HEK293 (cell line): Measurements from ENCODE around the gene VDAC1.

ENCODE experiments used
- CTCF ChIA-PET: fragments of 350-600 bp; formaldehyde crosslinking; extraction: SDS; loops from one replicate; lab custom pipeline; 2021; ENCODE audit warnings: antibody characterized with exemption; lab: Yijun Ruan, JAX
- POLR2A ChIA-PET: fragments of 300-600 bp; formaldehyde crosslinking; extraction: SDS; loops from one replicate; lab custom pipeline; 2020; ENCODE audit warnings: antibody characterized with exemption, inconsistent platforms; lab: Yijun Ruan, JAX
- H3K27ac ChIP-seq: fragments of 200-500 bp; sonication (Bioruptor generic); 2 replicates; pipeline ENCODE4 v1.5.1; 2014; ENCODE audit warnings: low read depth, low read length, control low read depth, inconsistent platforms; ENCODE audit errors: extremely low read depth
- H3K36me3 ChIP-seq, 2 experiments: fragments of 200-500 bp in 1 of 2; sonication (Bioruptor generic) in 1 of 2; 1 replicate in 1 of 2; 2 replicates in 1 of 2; pipeline ENCODE4 v1.5.1; 2014 to 2017; ENCODE audit warnings: inconsistent platforms in 2 of 2, low read length in 2 of 2; ENCODE audit not compliant: control insufficient read depth in 2 of 2, insufficient read depth in 1 of 2
- H3K4me1 ChIP-seq: fragments of 200-500 bp; sonication (Bioruptor generic); 2 replicates; pipeline ENCODE4 v1.5.1; 2014; ENCODE audit warnings: mild to moderate bottlenecking, low read length, inconsistent platforms; ENCODE audit not compliant: control insufficient read depth, insufficient read depth
- H3K4me3 ChIP-seq: 2 replicates; pipeline ENCODE4 v1.5.1; 2011; ENCODE audit warnings: low read depth, mild to moderate bottlenecking, control low read depth, low read length, moderate library complexity
- H3K9me3 ChIP-seq: fragments of 200-500 bp; sonication (Bioruptor generic); 2 replicates; pipeline ENCODE4 v1.5.1; 2014; ENCODE audit warnings: low read depth, low read length, inconsistent platforms; ENCODE audit not compliant: control insufficient read depth, insufficient read depth
- KLF7 ChIP-seq: fragments of 450-650 bp; formaldehyde crosslinking; IDR thresholded peaks from 2 replicates; pipeline ENCODE4 v1.5.1; 2016; ENCODE audit warnings: missing biosample characterization, missing genetic modification characterization, borderline replicate concordance
- KLF8 ChIP-seq: fragments of 450-650 bp; formaldehyde crosslinking; IDR thresholded peaks from 2 replicates; pipeline ENCODE4 v1.5.1; 2016; ENCODE audit warnings: missing biosample characterization, missing genetic modification characterization
- SP7 ChIP-seq: fragments of 450-650 bp; formaldehyde crosslinking; IDR thresholded peaks from 2 replicates; pipeline ENCODE4 v1.5.1; 2016; ENCODE audit warnings: missing biosample characterization, missing genetic modification characterization
- ZNF175 ChIP-seq: fragments of 450-650 bp; formaldehyde crosslinking; IDR thresholded peaks from 2 replicates; pipeline ENCODE4 v1.5.1; 2016; ENCODE audit warnings: missing biosample characterization, missing genetic modification characterization
- ZNF292 ChIP-seq: fragments of 450-650 bp; formaldehyde crosslinking; IDR thresholded peaks from 2 replicates; pipeline ENCODE4 v1.5.1; 2016; ENCODE audit warnings: low read depth, missing biosample characterization, missing genetic modification characterization, borderline replicate concordance
- ZNF366 ChIP-seq: fragments of 450-650 bp; formaldehyde crosslinking; conservative IDR thresholded peaks from 2 replicates; pipeline ENCODE4 v1.5.1; 2016; ENCODE audit warnings: missing biosample characterization, missing genetic modification characterization
- ZNF600 ChIP-seq: fragments of 450-650 bp; formaldehyde crosslinking; IDR thresholded peaks from 2 replicates; pipeline ENCODE4 v1.5.1; 2016; ENCODE audit warnings: missing biosample characterization, missing genetic modification characterization
- ZNF837 ChIP-seq: fragments of 450-650 bp; formaldehyde crosslinking; IDR thresholded peaks from 2 replicates; pipeline ENCODE4 v1.5.1; 2016; ENCODE audit warnings: missing biosample characterization, missing genetic modification characterization
- TF ChIP-seq, protein P1 (sequence below): fragments of 450-650 bp; formaldehyde crosslinking; IDR thresholded peaks from 2 replicates; pipeline ENCODE4 v1.5.1; 2016; ENCODE audit warnings: missing biosample characterization, missing genetic modification characterization, borderline replicate concordance
- TF ChIP-seq, protein P2 (sequence below): fragments of 450-650 bp; formaldehyde crosslinking; IDR thresholded peaks from 2 replicates; pipeline ENCODE4 v1.5.1; 2016; ENCODE audit warnings: missing biosample characterization, missing genetic modification characterization
- TF ChIP-seq, protein P3 (sequence below): fragments of 450-650 bp; formaldehyde crosslinking; IDR thresholded peaks from 2 replicates; pipeline ENCODE4 v1.5.1; 2016; ENCODE audit warnings: missing biosample characterization, missing genetic modification characterization
- TF ChIP-seq, protein P4 (sequence below): fragments of 450-650 bp; formaldehyde crosslinking; IDR thresholded peaks from 2 replicates; pipeline ENCODE4 v1.5.1; 2017; ENCODE audit warnings: missing biosample characterization, missing genetic modification characterization

Gene VDAC1

DNA sequence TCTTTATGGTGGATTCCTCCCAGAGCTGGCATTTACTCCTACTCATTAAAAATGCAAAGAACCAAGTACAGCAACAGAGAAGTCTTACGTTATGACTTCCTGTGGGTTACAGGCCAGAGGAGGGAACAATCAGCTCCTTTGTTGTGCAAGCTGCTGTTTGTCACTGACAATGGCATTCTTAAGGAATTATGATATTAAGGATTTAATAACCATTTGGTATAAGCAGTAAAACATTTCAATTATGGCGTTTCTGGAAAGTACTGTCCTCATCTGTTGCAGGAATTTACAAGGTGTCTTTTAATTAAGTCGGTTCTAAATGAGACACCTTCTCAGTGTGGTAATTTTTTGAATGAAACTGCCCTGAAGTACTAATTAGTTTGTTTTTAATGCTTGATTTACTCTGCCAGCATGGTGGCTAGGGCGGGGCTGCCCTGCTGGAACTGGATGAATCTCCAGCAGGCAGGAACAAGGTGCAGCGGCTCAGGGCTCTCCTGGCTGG, 49.1 kb upstream of the VDAC1 start (continued):
- TF ChIP-seq, protein P1, sequence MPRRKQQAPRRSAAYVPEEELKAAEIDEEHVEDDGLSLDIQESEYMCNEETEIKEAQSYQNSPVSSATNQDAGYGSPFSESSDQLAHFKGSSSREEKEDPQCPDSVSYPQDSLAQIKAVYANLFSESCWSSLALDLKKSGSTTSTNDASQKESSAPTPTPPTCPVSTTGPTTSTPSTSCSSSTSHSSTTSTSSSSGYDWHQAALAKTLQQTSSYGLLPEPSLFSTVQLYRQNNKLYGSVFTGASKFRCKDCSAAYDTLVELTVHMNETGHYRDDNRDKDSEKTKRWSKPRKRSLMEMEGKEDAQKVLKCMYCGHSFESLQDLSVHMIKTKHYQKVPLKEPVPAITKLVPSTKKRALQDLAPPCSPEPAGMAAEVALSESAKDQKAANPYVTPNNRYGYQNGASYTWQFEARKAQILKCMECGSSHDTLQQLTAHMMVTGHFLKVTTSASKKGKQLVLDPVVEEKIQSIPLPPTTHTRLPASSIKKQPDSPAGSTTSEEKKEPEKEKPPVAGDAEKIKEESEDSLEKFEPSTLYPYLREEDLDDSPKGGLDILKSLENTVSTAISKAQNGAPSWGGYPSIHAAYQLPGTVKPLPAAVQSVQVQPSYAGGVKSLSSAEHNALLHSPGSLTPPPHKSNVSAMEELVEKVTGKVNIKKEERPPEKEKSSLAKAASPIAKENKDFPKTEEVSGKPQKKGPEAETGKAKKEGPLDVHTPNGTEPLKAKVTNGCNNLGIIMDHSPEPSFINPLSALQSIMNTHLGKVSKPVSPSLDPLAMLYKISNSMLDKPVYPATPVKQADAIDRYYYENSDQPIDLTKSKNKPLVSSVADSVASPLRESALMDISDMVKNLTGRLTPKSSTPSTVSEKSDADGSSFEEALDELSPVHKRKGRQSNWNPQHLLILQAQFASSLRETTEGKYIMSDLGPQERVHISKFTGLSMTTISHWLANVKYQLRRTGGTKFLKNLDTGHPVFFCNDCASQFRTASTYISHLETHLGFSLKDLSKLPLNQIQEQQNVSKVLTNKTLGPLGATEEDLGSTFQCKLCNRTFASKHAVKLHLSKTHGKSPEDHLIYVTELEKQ (tag by site-specific recombination): no peak
- TF ChIP-seq ZNF175 (no peak), KLF7 (no peak), ZNF837 (tag by site-specific recombination) (no peak), SP7 (0 out of 2 replicates have a peak, but pooled peaks have one; percentile 29), ZNF366 (tag by site-specific recombination) (0 out of 2 replicates have a peak, but pooled peaks have one; percentile 47)
- TF ChIP-seq, protein P2, sequence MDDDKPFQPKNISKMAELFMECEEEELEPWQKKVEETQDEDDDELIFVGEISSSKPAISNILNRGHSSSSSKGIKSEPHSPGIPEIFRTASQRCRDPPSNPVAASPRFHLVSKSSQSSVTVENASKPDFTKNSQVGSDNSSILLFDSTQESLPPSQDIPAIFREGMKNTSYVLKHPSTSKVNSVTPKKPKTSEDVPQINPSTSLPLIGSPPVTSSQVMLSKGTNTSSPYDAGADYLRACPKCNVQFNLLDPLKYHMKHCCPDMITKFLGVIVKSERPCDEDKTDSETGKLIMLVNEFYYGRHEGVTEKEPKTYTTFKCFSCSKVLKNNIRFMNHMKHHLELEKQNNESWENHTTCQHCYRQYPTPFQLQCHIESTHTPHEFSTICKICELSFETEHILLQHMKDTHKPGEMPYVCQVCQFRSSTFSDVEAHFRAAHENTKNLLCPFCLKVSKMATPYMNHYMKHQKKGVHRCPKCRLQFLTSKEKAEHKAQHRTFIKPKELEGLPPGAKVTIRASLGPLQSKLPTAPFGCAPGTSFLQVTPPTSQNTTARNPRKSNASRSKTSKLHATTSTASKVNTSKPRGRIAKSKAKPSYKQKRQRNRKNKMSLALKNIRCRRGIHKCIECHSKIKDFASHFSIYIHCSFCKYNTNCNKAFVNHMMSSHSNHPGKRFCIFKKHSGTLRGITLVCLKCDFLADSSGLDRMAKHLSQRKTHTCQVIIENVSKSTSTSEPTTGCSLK (tag by site-specific recombination): no peak

DNA sequence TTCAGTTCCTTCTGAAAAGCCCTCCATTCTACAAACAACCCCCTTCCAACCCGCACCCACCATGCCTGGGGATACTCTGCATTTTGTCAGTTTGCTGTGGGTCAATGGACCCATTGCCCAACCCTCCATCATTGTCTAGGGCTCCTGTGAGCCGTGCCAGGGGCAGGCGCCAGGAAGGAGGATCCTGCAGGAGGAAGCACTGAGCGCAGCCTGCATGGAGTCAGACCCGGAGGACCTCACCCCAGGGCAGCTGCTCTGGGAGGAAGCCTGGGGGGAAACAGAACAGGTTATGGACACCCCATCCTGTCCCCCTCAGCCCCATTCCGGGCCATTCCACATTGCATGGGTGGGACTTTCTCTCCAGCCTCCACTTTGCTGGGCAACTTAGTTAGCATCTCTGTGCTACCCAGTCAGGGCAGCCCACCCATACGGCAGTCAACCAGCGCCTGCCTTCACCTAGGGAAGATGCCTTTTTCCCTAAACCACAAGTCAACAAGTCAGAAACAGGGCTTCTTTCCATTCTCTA, 48.6 kb upstream of the VDAC1 start:
- Histone ChIP-seq H3K27ac (no peak overlapping the region), H3K4me1 (no peaks in the 10 kb centered on the region), H3K4me3 (no peak overlapping the region), H3K36me3 (no peaks in the 10 kb centered on the region), H3K9me3 (no peaks in the 10 kb centered on the region)
- ChIA-PET POLR2A (interaction anchor here (1.0 kb wide), 1 partner anchor 41 kb away, joined by 3 read pairs; no protein-coding TSS in a partner anchor), CTCF (interaction anchor here (1.1 to 2.1 kb wide), 4 partner anchors 14 to 85 kb away, joined by 3 to 20 read pairs (median 4); no protein-coding TSS in a partner anchor)
- no peak for TF ChIP-seq ZNF292
- no peak for TF ChIP-seq ZNF600 (tag by site-specific recombination)
- TF ChIP-seq, protein P3, sequence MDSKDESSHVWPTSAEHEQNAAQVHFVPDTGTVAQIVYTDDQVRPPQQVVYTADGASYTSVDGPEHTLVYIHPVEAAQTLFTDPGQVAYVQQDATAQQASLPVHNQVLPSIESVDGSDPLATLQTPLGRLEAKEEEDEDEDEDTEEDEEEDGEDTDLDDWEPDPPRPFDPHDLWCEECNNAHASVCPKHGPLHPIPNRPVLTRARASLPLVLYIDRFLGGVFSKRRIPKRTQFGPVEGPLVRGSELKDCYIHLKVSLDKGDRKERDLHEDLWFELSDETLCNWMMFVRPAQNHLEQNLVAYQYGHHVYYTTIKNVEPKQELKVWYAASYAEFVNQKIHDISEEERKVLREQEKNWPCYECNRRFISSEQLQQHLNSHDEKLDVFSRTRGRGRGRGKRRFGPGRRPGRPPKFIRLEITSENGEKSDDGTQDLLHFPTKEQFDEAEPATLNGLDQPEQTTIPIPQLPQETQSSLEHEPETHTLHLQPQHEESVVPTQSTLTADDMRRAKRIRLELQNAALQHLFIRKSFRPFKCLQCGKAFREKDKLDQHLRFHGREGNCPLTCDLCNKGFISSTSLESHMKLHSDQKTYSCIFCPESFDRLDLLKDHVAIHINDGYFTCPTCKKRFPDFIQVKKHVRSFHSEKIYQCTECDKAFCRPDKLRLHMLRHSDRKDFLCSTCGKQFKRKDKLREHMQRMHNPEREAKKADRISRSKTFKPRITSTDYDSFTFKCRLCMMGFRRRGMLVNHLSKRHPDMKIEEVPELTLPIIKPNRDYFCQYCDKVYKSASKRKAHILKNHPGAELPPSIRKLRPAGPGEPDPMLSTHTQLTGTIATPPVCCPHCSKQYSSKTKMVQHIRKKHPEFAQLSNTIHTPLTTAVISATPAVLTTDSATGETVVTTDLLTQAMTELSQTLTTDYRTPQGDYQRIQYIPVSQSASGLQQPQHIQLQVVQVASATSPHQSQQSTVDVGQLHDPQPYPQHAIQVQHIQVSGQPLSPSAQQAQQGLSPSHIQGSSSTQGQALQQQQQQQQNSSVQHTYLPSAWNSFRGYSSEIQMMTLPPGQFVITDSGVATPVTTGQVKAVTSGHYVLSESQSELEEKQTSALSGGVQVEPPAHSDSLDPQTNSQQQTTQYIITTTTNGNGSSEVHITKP (tag by site-specific recombination): peak; percentile 40; the same call in 1 of the 2 replicates
- TF ChIP-seq KLF8 (tag by site-specific recombination): no peak
- TF ChIP-seq, protein P4, sequence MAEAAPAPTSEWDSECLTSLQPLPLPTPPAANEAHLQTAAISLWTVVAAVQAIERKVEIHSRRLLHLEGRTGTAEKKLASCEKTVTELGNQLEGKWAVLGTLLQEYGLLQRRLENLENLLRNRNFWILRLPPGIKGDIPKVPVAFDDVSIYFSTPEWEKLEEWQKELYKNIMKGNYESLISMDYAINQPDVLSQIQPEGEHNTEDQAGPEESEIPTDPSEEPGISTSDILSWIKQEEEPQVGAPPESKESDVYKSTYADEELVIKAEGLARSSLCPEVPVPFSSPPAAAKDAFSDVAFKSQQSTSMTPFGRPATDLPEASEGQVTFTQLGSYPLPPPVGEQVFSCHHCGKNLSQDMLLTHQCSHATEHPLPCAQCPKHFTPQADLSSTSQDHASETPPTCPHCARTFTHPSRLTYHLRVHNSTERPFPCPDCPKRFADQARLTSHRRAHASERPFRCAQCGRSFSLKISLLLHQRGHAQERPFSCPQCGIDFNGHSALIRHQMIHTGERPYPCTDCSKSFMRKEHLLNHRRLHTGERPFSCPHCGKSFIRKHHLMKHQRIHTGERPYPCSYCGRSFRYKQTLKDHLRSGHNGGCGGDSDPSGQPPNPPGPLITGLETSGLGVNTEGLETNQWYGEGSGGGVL (tag by site-specific recombination): no peak
